PFSK-1 (cell line): ENCODE measurements around the gene GLRA1.

Experiments used
- FOXP2 ChIP-seq: optimal IDR thresholded peaks from 2 replicates; pipeline ENCODE3; 2011; ENCODE audit warnings: borderline replicate concordance, control low read depth, inconsistent platforms; ENCODE audit not compliant: insufficient read depth; ENCODE audit errors: extremely low read length, extremely low read depth
- POLR2AphosphoS5 ChIP-seq: IDR thresholded peaks from 2 replicates; pipeline ENCODE4 v1.6.1; 2012; ENCODE audit warnings: low read depth, mild to moderate bottlenecking, control low read depth, low read length, moderate library complexity
- REST ChIP-seq, 2 experiments: IDR thresholded peaks; 2 replicates each; pipeline versions ENCODE4 v1.6.1 to v1.8.0; 2011 to 2012; ENCODE audit warnings: low read depth in 2 of 2, low read length in 2 of 2, control low read depth in 1 of 2, inconsistent platforms in 1 of 2, mild to moderate bottlenecking in 1 of 2, moderate library complexity in 1 of 2; ENCODE audit not compliant: insufficient read depth in 1 of 2
- SIN3A ChIP-seq: IDR thresholded peaks from 2 replicates; pipeline ENCODE4 v1.6.1; 2012; ENCODE audit warnings: mild to moderate bottlenecking, low read length, moderate library complexity, borderline replicate concordance; ENCODE audit not compliant: insufficient read depth
- TAF1 ChIP-seq: IDR thresholded peaks from 2 replicates; pipeline ENCODE4 v1.6.1; 2012; ENCODE audit warnings: low read length, control low read depth, borderline replicate concordance; ENCODE audit not compliant: insufficient read depth

Gene GLRA1

GRCh38 chr5:151805414-151806223, 119.0 kb downstream of the GLRA1 start:
- TF ChIP-seq TAF1, result no peak
- TF ChIP-seq POLR2AphosphoS5, result no peak

GRCh38 chr5:151800532-151800931, 124.1 kb downstream of the GLRA1 start:
- TF ChIP-seq POLR2AphosphoS5, result no peak
- no peak for TF ChIP-seq SIN3A
- TF ChIP-seq REST (IDR thresholded peaks at IDR 0.05; ENCODE audit: insufficient read depth in 1 of 2, low read depth in 2 of 2, low read length in 2 of 2), result no peak
- TF ChIP-seq TAF1, result no peak
- no peak for TF ChIP-seq FOXP2

GRCh38 chr5:151799407-151799806, 125.2 kb downstream of the GLRA1 start:
- TF ChIP-seq TAF1, result no peak
- no peak for TF ChIP-seq REST (IDR thresholded peaks at IDR 0.05; ENCODE audit: insufficient read depth in 1 of 2, low read depth in 2 of 2, low read length in 2 of 2)
- TF ChIP-seq POLR2AphosphoS5, result no peak
- no peak for TF ChIP-seq SIN3A
- no peak for TF ChIP-seq FOXP2

GRCh38 chr5:151798674-151799073, 126.0 kb downstream of the GLRA1 start:
- no peak for TF ChIP-seq POLR2AphosphoS5
- no peak for TF ChIP-seq SIN3A
- no peak for TF ChIP-seq FOXP2
- TF ChIP-seq TAF1, result no peak
- TF ChIP-seq REST (IDR thresholded peaks at IDR 0.05; ENCODE audit: insufficient read depth in 1 of 2, low read depth in 2 of 2, low read length in 2 of 2), result no peak

- no peak for TF ChIP-seq TAF1
- no peak for TF ChIP-seq FOXP2
- TF ChIP-seq POLR2AphosphoS5, result no peak
- no peak for TF ChIP-seq SIN3A
- TF ChIP-seq REST (IDR thresholded peaks at IDR 0.05; ENCODE audit: insufficient read depth in 1 of 2, low read depth in 2 of 2, low read length in 2 of 2), result no peak
Measured at GRCh38 chr5:151795426-151795825, 129.2 kb downstream of the GLRA1 start.
